ENCODE data around the gene NLE1.

DNA sequence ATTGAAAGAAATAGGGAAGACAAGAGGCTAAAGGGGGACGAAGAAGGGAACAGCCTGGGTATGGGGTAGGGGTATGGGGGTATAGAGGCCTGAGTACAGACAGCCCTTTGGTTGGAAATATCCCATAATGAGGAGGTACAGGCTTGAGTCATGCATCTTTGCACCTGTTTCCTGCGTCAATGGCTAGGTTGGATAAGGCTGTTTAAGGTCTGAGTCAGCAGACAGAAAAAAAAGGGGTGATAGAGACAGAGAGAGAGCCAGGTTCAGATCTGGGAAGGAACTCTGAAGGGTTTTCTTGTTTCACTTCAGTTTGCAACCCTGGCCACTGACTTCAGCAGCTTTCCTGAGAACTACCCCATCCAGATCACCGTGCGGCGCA lies 12.1 kb downstream of the NLE1 start:
- TF ChIP-seq, protein P1, sequence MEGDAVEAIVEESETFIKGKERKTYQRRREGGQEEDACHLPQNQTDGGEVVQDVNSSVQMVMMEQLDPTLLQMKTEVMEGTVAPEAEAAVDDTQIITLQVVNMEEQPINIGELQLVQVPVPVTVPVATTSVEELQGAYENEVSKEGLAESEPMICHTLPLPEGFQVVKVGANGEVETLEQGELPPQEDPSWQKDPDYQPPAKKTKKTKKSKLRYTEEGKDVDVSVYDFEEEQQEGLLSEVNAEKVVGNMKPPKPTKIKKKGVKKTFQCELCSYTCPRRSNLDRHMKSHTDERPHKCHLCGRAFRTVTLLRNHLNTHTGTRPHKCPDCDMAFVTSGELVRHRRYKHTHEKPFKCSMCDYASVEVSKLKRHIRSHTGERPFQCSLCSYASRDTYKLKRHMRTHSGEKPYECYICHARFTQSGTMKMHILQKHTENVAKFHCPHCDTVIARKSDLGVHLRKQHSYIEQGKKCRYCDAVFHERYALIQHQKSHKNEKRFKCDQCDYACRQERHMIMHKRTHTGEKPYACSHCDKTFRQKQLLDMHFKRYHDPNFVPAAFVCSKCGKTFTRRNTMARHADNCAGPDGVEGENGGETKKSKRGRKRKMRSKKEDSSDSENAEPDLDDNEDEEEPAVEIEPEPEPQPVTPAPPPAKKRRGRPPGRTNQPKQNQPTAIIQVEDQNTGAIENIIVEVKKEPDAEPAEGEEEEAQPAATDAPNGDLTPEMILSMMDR (IDR thresholded peaks at IDR 0.05), result no peak
- TF ChIP-seq EZH2 (IDR thresholded peaks at IDR 0.05; ENCODE audit: borderline replicate concordance, insufficient read depth, low read depth, low read length, poor library complexity, severe bottlenecking), result no peak

All from B cell (primary cell).